Femur (tissue), 1 donor: ENCODE measurements around the gene NKD2.

Experiments
- DNase-seq: peaks from one replicate; pipeline ENCODE4 v3.0.0-alpha.2; 2017

Gene NKD2

GRCh38 chr5:1047332-1047965, 38.8 kb downstream of the NKD2 start:
- DNase-seq = no peak

DNA sequence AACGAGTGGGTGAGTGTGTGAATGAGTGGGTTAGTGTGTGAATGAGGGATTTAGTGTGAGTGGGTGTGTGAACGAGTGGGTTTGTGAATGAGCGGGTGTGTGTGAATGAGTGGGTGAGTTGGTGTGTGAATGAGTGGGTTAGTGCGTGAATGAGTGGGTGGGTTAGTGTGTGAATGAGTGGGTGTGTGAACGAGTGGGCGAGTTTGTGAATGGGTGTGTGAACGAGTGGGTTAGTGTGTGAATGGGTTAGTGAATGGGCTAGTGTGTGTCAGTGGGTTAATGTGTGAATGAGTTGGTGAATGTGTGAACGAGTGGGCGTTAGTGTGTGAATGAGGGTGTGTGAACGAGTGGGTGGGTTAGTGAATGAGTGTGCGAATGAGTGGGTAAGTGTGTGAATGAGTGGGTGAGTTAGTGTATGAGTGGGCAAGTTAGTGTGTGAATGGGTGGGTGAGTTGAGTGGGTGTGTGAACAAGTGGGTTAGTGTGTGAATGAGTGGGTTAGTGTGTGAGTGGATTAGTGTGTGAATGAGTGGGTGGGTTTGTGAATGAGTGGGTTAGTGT, 39.6 kb downstream of the NKD2 start:
- DNase-seq = no peak

DNA sequence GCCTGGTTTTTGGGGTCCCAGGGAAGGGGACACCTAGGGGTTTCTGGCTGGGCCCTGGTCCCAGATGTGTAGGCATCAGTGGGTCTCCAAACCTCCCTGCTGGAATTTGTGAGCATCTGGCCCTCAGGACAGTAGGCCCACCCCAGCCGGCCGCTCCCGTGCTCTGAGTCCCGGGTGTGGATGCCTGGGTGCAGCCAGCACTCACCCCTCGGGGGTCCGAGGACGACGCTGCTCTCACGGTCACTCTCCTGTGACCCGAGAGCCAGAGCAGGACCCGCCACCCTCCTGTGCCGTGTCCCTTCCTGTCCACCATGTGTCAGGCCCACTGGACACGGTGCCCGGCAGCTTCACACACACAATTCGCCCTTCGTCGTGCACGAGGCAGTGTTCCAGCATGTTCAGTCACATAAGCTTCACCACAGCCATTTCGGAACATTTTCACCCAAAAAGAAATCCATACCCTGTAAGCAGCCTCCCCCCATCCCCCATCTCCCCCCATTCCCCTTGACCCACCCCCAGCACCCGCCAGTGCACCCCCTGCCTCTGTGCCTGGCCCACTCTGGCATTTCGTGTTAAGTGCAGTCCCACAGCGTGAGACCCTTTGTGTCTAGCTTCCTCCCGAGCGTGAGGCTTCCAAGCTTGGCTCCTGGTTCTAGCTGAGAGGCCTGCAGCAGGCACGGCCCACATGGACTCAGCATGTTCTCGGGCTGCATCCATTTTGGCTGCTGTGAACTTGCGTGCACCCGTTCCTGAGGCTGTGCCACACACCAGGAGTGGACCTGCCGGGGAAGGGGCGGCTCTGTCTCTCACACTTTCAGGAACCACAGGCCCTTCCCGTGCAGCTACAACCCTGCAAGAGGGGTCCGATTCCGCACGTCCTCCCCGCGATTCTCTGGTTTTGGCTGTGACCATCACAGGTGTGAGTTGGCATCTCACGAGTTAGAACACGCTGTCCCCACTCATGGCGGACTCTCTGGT, 40.5 kb downstream of the NKD2 start:
- no peak for DNase-seq

DNA sequence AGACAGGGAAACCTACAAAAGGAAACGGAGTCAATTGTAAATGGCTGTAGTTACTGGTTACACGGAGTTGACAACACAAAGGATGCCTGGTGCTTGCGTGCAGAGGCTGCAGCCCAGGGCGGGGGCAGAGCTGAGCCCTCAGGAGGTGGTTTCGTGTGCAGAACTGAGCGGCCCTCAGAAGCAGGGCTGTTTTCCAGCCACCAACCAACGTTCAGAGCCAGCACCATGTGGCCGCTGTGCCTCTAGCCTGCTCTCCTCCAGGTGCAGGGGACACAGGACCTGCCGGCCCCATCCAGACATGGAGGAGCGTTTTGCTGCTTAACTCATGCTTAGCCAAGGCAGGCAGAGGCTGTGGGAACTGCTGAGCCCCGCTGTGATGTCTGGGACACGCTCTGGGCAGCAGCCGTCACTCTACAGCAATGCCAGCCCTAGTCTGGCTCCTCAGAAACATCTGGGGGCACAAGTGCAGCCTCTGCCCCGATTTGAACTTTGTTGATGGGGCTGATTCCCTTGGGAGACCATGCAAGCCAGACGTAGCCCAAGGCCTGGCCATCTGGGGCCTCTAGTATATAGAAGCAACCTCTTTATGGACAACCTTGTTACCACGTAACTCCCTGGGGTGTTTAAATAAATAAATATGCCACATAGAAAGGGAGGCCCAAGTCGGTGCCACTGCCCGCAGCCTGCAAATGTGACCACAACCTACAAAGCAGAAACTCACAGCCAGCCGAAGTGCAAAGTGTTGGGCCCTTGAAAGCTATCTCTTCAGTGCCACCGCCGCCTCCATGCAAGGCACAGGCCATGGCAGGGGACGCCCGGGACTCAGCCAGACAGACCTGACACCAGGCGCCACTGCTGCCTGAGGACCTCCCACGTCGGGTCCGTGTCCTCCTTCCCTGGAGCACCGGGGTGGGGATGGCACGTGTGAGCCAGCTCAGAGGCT, 42.1 kb downstream of the NKD2 start:
- no peak for DNase-seq

DNA sequence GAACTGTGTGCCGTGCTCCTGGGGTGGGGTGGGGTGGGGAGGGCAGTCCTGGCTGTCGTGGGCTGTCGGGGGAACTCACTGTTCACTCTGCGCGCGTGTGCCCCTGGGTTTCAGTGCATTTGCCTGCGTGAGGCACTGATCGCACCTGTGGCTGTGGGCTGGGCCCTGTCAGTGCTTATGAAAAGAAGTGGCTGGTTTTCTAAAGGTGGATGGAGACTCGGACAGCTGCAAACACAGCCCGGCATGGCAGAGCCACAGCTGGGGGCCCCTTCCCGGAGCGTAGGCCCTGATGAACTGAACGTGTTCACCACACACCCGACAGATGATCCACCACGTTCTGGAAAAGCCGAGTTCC, 42.7 kb downstream of the NKD2 start:
- no peak for DNase-seq

DNA sequence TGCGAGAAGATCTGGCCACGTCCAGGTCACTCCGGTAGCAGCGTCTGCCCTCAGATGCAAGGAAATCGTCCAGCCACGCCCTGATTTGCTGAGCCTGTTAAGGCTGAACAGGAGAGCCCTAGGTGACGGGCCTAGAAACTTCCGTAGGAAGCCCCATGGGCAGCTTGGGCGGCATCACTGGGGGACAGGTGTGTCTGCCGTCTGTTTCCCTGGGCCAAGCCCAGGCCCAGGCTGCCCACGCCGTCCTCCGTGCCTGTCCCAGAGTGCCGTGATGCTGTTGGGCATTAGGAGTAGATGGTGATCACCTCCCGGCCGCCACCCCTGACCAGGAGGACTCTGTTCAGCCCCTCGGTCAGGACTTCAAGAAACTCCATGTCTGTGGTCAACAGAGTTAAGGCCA, 43.5 kb downstream of the NKD2 start:
- no peak for DNase-seq

GRCh38 chr5:1052641-1053390, 44.2 kb downstream of the NKD2 start:
- no peak for DNase-seq

GRCh38 chr5:1053391-1054017, 44.9 kb downstream of the NKD2 start:
- DNase-seq = no peak

GRCh38 chr5:1054018-1054798, 45.6 kb downstream of the NKD2 start:
- DNase-seq = no peak

DNA sequence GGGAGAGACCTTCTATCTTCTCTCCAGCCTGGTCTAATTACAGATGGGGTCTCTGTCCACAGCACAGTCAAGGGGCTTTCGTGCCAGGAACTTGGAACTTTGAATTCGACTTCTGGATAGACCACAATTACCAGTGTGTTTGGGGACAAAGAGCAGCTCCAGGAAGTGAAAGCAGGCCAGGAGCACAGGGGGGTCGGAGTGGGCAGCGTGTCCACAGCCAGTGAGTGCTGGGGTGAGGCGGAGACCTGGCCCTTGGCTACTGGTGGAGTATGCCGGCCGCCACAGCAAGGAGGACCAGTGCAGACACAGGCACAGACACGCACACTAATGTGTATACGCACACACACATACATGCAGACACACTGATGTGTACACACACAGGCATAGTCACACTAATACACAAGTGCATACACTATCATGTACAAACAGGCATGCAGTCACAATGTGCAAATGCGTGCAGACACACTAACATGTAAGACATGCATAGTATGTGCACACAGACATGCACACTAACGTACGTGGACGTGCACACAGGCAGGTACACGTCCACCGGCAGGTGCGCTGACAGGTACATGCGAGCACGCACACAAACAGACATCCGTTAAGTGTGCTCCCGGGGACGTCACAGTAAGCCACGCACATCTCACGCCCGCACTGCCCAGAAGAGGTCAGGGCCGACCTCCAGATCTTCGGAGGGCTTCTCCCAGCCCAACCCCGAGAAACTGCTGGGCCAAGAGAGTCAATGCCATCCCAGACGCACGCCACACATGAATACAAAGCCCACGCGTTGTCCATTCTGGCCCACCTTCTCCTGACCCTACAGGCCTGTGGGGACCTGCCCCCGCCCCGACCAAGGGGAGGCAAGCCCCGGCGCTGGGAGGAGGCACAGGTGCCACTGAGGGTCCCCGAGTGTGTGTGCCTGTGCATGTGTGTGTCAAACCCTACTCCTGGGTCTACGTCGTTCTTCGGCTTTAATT, 46.5 kb downstream of the NKD2 start:
- peak; percentile 59 for DNase-seq

DNA sequence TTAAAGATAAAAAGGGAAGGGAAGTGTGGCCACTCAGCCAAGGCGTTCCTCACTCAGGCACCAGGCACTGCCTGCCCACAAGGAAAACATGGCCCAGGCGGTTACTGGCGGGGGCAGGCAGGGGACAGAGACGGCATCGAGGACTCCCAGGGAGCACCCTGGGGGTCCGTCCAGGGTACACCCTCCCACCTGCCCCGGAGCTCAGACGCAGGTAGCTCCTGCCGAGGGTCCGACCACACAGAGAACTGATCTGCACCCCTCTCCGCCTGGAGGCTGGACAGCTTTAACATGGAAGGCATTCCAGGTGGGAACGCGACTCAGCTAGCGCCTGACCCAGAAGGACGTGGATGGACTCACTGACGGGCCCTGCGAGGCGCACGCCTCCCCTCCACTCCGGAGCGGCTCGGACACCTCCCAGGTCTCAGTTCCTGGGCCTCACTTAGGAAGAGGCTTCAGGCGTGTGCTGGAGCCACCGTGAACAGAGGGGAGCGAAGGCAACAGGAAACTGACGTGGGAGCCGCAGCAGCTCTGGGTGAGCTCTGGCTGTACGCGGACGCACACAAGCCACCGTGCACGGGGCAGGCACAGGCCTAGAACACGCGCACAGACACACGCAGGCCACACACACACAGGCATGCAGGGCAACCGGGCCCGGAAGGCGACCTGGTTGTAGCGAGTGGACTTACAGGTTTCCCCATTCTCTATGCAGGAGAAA, 47.5 kb downstream of the NKD2 start:
- DNase-seq = no peak

DNA sequence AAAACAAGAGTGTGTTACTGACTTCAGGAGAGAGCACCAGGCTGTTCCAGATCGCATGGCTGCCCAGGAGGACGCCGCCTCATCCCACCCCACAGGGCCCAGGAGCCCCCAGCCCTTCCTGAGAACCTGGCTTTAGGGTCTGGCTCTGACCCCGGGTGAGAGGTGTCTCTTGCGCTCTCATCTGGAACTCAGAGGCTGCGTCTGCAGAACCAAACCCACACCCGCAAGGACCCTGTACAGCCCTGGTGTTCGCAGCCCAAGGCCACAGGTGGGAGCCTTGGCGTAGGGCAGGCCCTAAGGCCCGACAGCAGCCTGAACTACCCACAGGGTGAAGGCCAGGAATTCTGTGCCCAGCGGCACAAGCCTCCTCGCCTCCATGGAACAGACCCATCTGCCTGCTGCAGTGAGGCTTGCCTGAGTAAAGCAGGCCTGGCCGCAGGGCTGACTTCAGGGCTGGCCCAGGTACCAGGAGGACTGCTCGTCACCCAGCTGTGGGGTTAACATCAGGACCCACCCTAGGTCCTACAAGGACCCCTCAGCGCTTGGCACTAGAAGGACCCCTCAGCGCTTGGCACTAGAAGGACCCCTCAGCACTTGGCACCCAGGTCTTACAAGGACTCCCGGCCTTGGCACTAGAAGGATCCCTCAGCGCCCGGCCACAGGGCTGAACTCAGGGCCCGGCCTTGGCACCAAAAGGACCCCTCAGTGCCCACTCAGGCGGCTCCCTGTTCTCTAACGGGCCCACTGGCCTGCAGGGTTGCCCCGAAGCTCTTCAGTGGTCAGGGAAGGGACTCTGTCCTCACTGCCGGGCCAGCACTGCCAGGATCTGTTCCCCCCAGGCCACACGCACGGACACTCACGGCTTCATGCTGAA, 48.2 kb downstream of the NKD2 start:
- DNase-seq = no peak

- DNase-seq = no peak
These were observed 49.0 kb downstream of the NKD2 start for GRCh38 chr5:1057485-1058082.

DNA sequence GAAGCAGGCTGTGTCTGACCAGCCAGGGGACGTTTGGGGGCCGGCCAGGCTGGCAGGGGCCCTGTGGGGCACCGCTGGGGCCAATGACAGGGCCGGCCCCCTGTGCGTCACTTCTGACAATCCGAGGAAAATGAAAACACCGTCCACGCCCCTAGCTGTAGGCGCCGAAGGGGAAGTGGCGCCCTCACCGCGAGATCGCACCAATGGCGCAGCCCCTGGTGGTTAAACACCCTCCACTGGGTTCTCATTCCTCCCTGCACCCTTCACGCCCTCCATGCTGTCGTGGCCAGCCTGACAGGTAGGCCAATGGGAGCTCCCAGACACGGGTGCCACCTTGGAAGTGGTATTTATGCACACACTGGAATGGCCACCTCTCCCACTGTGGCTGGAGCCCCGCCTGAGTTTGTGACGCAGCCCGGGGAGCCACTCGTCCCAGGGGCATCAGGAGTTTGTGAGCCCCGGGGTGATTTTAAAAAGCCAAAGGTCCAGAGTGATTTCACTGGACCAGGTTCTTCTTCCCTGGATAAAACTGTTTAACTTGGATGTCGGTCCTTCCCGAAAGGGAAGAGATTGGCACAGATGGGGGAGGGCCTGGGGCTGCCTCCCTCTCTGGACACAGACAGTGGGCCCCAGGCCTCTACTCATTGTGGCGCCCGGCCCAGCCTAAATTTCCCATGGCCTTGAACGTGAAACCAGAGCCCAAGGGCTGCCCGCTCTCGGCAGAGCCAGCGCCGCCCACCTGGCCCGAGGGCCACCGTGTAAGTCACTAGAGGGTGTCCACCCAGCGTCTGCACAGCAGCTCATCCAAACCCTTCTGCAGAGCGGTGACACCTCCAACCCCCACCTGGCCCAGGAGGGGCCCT, 49.7 kb downstream of the NKD2 start:
- DNase-seq = no peak

DNA sequence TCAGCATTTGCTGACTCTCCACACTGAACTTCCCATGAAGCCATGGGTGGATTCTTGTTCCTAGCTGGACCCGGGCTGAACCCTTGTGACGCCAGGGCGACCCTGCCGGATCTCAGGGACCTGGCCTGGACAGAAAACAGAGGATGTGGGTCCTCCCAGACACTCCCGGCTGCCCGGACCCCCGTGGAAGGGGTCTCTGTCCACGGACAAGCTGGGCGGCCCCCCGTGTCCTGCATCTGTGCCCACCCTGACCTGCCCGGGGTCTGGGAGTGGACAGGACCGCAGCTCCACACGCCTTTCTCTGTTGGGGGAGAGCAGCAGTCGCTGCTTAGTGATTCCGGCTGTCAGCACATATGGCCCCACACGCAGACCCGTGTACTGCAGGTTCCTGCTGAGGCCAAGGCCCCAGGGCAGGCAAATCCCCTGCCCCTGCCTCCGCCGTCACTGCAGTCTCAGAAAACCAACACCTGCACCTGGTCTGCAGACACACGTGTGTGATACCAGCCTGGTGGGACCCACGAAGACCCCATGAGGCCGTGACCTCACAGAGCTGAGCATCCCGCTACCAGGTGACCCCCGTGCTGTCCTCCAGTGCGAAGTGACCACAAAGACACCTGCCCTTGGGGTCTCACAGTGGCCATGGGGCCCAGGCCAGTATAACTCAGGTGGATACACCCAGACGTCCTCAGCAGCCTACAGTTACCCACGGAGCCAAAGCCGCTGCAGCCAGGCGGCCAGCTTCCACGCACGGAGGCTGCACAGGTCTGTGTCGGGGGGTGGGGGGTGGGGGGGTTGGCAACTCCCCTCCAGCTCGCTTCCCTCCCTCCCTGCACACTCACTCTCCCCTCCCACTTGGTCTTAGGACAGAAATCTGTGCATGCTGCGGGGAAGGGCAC, 50.6 kb downstream of the NKD2 start:
- DNase-seq = no peak
